CD4-positive, alpha-beta T cell (primary cell): ENCODE data around the gene LGALS14. TPM values are rescaled to one million over a fixed set of nuclear protein-coding genes. Genes with fewer than 3 reads are reported as not detected.

Experiments used
- ATAC-seq: fragments of 200-7000 bp; cut with Tn5 transposase; one replicate; pipeline ENCODE4 v1.10.0; 2022; ENCODE audit warnings: mild to moderate bottlenecking; ENCODE audit not compliant: poor library complexity
- CTCF ChIA-PET: fragments of 350-600 bp; sonication (Branson Sonifier 250); formaldehyde crosslinking; loops from one replicate; lab custom pipeline; 2021; ENCODE audit warnings: antibody characterized with exemption, inconsistent platforms; lab: Charles Lee
- POLR2A ChIA-PET: fragments of 350-600 bp; sonication (Branson Sonifier 250); formaldehyde crosslinking; loops from one replicate; lab custom pipeline; 2021; ENCODE audit warnings: antibody characterized with exemption, inconsistent platforms; lab: Charles Lee
- DNase-seq, 14 experiments: peaks; one replicate each; pipeline ENCODE4 v3.0.0-alpha.2; 2013 to 2020; ENCODE audit warnings: mixed read lengths in 2 of 14
- H3K27ac ChIP-seq, 2 donors: one replicate each; pipeline versions ENCODE4 v1.5.1 to v1.7.0; 2013; ENCODE audit warnings: low read length in 2 of 2, low read depth in 1 of 2, mild to moderate bottlenecking in 1 of 2
- H3K27me3 ChIP-seq, 2 experiments: 1 replicate in 1 of 2; 2 replicates in 1 of 2; pipeline versions ENCODE4 v1.6.1 to v1.7.0; 2013; ENCODE audit warnings: low read length in 2 of 2, control low read depth in 1 of 2, mild to moderate bottlenecking in 1 of 2, moderate library complexity in 1 of 2; ENCODE audit not compliant: insufficient read depth in 2 of 2, control insufficient read depth in 1 of 2
- H3K36me3 ChIP-seq: one replicate; pipeline ENCODE4 v1.6.1; 2013; ENCODE audit warnings: low read length, control low read depth; ENCODE audit not compliant: insufficient read depth
- H3K4me1 ChIP-seq: one replicate; pipeline ENCODE4 v1.6.1; 2013; ENCODE audit warnings: low read length, control low read depth; ENCODE audit not compliant: insufficient read depth
- H3K4me3 ChIP-seq: one replicate; pipeline ENCODE4 v1.5.1; 2013; ENCODE audit warnings: mild to moderate bottlenecking, low read length, moderate library complexity
- H3K9me3 ChIP-seq, 2 experiments: 1 replicate in 1 of 2; 2 replicates in 1 of 2; pipeline versions ENCODE4 v1.6.1 to v1.7.0; 2013; ENCODE audit warnings: low read length in 2 of 2, mild to moderate bottlenecking in 2 of 2, control low read depth in 1 of 2, moderate library complexity in 1 of 2; ENCODE audit not compliant: control insufficient read depth in 1 of 2, insufficient read depth in 1 of 2
- H3K27ac Mint-ChIP-seq: one replicate; pipeline ENCODE4 v1.8.0; 2020; ENCODE audit warnings: mixed read lengths
- H3K27me3 Mint-ChIP-seq: one replicate; pipeline ENCODE4 v1.8.0; 2021; ENCODE audit warnings: mixed read lengths
- H3K36me3 Mint-ChIP-seq: one replicate; pipeline ENCODE4 v1.8.0; 2021; ENCODE audit warnings: low read depth, mixed read lengths
- H3K4me1 Mint-ChIP-seq: one replicate; pipeline ENCODE4 v1.8.0; 2021; ENCODE audit warnings: low read depth, mixed read lengths
- H3K4me3 Mint-ChIP-seq: one replicate; pipeline ENCODE4 v1.8.0; 2020; ENCODE audit warnings: mild to moderate bottlenecking, mixed read lengths
- H3K9me3 Mint-ChIP-seq: one replicate; pipeline ENCODE4 v1.8.0; 2020; ENCODE audit warnings: mixed read lengths
- intact Hi-C, 2 experiments: fragments of 100-400 bp; cut with DNase I in 1 of 2; cut with micrococcal nuclease in 1 of 2; formaldehyde crosslinking; loops; one replicate each; pipeline versions ENCODE4 v1.15.1 to v1.9.0; 2023 to 2025; cut with DNase I, micrococcal nuclease
- total RNA-seq, 174 experiments: library from RNA in 2 of 174; stranded (reverse) in 2 of 174; gene quantifications; one replicate each; pipeline ENCODE4 v1.2.3 and lab custom pipeline; 2021 to 2026
- TF ChIP-seq, protein P1 (sequence below): fragments of 200-600 bp; IDR thresholded peaks from one replicate; pipeline ENCODE4 v1.8.0; 2022; ENCODE audit warnings: antibody characterized with exemption, mild to moderate bottlenecking

The LGALS14 gene
- total RNA-seq, 2 experiments from 2014 or later, result not detected

DNA sequence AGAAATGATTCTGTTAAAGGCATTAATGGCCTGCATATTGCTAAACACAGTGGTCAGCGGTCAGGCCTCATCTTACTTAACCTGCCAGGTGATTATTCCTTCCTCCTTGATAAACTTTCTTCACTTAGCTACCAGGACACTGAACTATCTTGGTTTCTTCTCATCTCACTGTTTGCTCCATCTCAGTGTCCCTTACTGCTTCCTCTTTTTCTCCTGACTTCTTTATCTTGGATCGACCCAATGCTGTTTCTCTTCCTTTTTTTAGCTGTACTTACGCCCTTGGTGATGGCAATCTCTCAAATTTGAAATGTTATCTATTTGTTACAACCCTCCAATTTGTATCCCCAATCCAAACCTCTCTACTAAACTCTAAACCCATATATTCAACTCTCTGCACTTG, 41.4 kb downstream of the LGALS14 start:
- peaks cover 3 to 12% of the 10 kb centered on the region in 2 experiments for H3K27me3 ChIP-seq
- no peaks in the 10 kb centered on the region for H3K4me1 ChIP-seq
- H3K4me3 ChIP-seq, result no peak overlapping the region
- Mint-ChIP-seq H3K9me3 (no peaks in the 10 kb centered on the region), H3K36me3 (no peaks in the 10 kb centered on the region), H3K4me1 (no peaks in the 10 kb centered on the region), H3K27me3 (peaks cover 50% of the 10 kb centered on the region), H3K4me3 (no peak overlapping the region), H3K27ac (no peak overlapping the region)
- POLR2A ChIA-PET, result no interaction called here
- intact Hi-C loops, result no loop called here
- TF ChIP-seq, protein P1, sequence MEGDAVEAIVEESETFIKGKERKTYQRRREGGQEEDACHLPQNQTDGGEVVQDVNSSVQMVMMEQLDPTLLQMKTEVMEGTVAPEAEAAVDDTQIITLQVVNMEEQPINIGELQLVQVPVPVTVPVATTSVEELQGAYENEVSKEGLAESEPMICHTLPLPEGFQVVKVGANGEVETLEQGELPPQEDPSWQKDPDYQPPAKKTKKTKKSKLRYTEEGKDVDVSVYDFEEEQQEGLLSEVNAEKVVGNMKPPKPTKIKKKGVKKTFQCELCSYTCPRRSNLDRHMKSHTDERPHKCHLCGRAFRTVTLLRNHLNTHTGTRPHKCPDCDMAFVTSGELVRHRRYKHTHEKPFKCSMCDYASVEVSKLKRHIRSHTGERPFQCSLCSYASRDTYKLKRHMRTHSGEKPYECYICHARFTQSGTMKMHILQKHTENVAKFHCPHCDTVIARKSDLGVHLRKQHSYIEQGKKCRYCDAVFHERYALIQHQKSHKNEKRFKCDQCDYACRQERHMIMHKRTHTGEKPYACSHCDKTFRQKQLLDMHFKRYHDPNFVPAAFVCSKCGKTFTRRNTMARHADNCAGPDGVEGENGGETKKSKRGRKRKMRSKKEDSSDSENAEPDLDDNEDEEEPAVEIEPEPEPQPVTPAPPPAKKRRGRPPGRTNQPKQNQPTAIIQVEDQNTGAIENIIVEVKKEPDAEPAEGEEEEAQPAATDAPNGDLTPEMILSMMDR, result no peak
- H3K9me3 ChIP-seq, result no peaks in the 10 kb centered on the region
- H3K36me3 ChIP-seq, result no peaks in the 10 kb centered on the region
- CTCF ChIA-PET, result no interaction called here
- DNase-seq, result no peak
- no peak overlapping the region for H3K27ac ChIP-seq
- ATAC-seq, result no peak

DNA sequence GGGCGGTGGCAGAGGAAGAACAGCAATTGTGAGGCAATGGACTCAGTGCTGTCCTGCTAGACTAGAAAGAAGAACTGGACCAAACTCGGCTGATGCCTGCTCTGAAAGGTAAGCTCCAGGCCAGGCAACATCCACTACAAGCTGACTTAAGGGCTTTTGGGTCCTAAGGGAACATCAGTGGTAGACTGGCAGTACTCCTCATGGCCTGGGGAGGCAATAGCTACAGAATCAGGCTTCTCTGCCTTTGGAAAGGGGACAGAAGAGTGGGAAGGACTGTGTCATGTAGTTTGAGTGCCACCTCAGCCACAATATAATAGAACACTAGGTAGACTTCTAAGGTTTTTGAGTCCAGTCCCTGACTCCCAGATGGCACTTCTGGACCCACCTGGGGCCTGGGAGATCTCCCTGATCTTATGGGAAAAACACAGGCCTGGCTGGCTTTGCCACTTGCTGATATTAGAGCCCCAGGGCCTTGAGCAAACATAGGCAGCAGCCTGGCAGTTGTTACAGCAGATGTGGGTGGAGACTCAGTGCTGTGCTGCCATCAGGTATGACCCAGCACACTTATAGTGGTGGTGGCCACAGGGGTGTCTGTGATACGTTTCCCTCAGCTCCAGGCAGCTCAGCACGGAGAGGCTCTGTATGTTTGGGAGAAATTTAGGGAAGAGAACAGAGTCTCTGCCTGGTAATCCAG, 42.7 kb downstream of the LGALS14 start:
- intact Hi-C loops, result no loop called here
- ChIA-PET POLR2A (no interaction called here), CTCF (no interaction called here)
- H3K9me3 ChIP-seq, result no peaks in the 10 kb centered on the region
- no peaks in the 10 kb centered on the region for H3K36me3 ChIP-seq
- H3K27me3 ChIP-seq, result peaks cover 6 to 12% of the 10 kb centered on the region in 2 experiments
- no peaks in the 10 kb centered on the region for H3K4me1 ChIP-seq
- Mint-ChIP-seq H3K4me3 (no peak overlapping the region), H3K9me3 (no peaks in the 10 kb centered on the region), H3K36me3 (no peaks in the 10 kb centered on the region), H3K4me1 (no peaks in the 10 kb centered on the region), H3K27me3 (peaks cover 45% of the 10 kb centered on the region), H3K27ac (no peak overlapping the region)
- ATAC-seq, result no peak
- no peak overlapping the region for H3K27ac ChIP-seq
- no peak overlapping the region for H3K4me3 ChIP-seq
- TF ChIP-seq, protein P1, result no peak
- no peak for DNase-seq

DNA sequence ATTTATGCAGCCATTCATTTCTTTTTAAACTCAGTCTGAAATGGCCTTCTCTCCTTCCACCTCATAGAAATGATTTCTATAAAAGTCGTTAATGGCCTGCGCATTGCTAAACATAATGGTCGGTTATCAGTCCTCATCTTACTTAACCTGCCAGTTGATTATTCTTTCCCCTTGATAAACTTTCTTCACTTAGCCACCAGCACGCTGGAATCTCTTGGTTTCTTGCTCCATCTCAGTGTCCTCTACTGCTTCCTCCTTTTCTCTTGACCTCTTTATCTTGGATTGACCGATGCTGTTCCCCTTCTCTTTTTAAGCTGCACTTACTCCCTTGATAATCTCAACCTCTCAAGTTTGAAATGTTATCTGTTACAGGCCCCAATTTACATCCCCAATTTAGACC, 45.7 kb downstream of the LGALS14 start:
- CTCF ChIA-PET, result no interaction called here

More for the DNA sequence above, 45.7 kb downstream of the LGALS14 start:
- Mint-ChIP-seq H3K36me3 (no peaks in the 10 kb centered on the region), H3K9me3 (no peaks in the 10 kb centered on the region), H3K27ac (no peak overlapping the region), H3K4me3 (no peak overlapping the region), H3K4me1 (no peaks in the 10 kb centered on the region), H3K27me3 (peaks cover 30% of the 10 kb centered on the region)
- Histone ChIP-seq H3K27me3 (peaks cover 8 to 10% of the 10 kb centered on the region in 2 experiments), H3K36me3 (no peaks in the 10 kb centered on the region), H3K4me3 (no peak overlapping the region), H3K27ac (no peak overlapping the region), H3K9me3 (no peaks in the 10 kb centered on the region), H3K4me1 (no peaks in the 10 kb centered on the region)
- POLR2A ChIA-PET, result no interaction called here
- DNase-seq (no peak), ATAC-seq (no peak)
- intact Hi-C loops, result no loop called here
- TF ChIP-seq, protein P1, result no peak
